K562 (cell line): ENCODE data around the gene CCDC97. TPM values are rescaled to one million over a fixed set of nuclear protein-coding genes. Genes with fewer than 3 reads are reported as not detected.

Experiments used
- ATAC-seq: fragments of 200-7000 bp; cut with Tn5 transposase; 3 replicates; pipeline ENCODE4 v1.9.1; 2020; ENCODE audit warnings: moderate library complexity
- BruUV-seq: library from RNA; stranded (reverse); fragments of 400-500 nt; replicated peaks from 2 replicates; lab custom pipeline; 2021; lab: Mats Ljungman, UMichigan
- CTCF ChIA-PET: fragments of 300-600 bp; formaldehyde crosslinking; extraction: SDS; loops from one replicate; lab custom pipeline; 2021; ENCODE audit warnings: low intra/inter-chr PET ratio; lab: Yijun Ruan, JAX
- POLR2A ChIA-PET: fragments of 300-600, 350-650 bp; sonication (Branson Sonifier 250); formaldehyde crosslinking; extraction: SDS; loops from one replicate; lab custom pipeline; 2021; ENCODE audit warnings: antibody characterized with exemption, inconsistent platforms; lab: Yijun Ruan, JAX
- DNase-seq, 4 experiments: peaks; one replicate each; pipeline versions ENCODE4 v3.0.0 to v3.0.0-alpha.2; 2011 to 2018; ENCODE audit warnings: low spot score in 3 of 4, mixed read lengths in 3 of 4; ENCODE audit errors: extremely low read depth in 1 of 4
- FAIRE-seq: peaks from 2 replicates; lab custom pipeline; 2011; peaks lifted over from hg19 to GRCh38; lab: Jason Lieb, UNC
- H2AFZ ChIP-seq: 2 replicates; pipeline ENCODE4 v1.6.0; 2011; ENCODE audit warnings: low read depth, low read length, control low read depth, inconsistent platforms
- H3K27ac ChIP-seq: fragments of 200-600 bp; 3 replicates; pipeline ENCODE4 v1.8.0; 2011; ENCODE audit warnings: low read depth, mild to moderate bottlenecking, control low read depth, inconsistent platforms, low read length, moderate library complexity, mixed read lengths; ENCODE audit errors: extremely low read depth
- H3K27me3 ChIP-seq, 2 experiments: fragments of 300-600 bp in 1 of 2; 2 replicates in 1 of 2; 3 replicates in 1 of 2; pipeline versions ENCODE4 v1.6.0 to v1.8.0; 2011; ENCODE audit warnings: inconsistent platforms in 2 of 2, low read length in 2 of 2, mild to moderate bottlenecking in 1 of 2, mixed read lengths in 1 of 2, moderate library complexity in 1 of 2; ENCODE audit not compliant: control insufficient read depth in 2 of 2, insufficient read depth in 2 of 2
- H3K36me3 ChIP-seq: fragments of 300-600 bp; 3 replicates; pipeline ENCODE4 v1.8.0; 2011; ENCODE audit warnings: mild to moderate bottlenecking, low read length, inconsistent platforms; ENCODE audit not compliant: control insufficient read depth, insufficient read depth
- H3K4me1 ChIP-seq, 2 experiments: fragments of 200-600 bp in 1 of 2; replicated peaks in 1 of 2; 2 replicates in 1 of 2; 3 replicates in 1 of 2; pipeline versions ENCODE4 v1.5.1 to v1.8.0; 2011; ENCODE audit warnings: inconsistent platforms in 2 of 2, low read length in 2 of 2, mild to moderate bottlenecking in 1 of 2, mixed read lengths in 1 of 2, moderate library complexity in 1 of 2; ENCODE audit not compliant: control insufficient read depth in 2 of 2, insufficient read depth in 2 of 2
- H3K4me2 ChIP-seq: 2 replicates; pipeline ENCODE4 v1.6.1; 2011; ENCODE audit warnings: low read length, control low read depth, inconsistent platforms, mixed read lengths; ENCODE audit not compliant: insufficient read depth
- H3K4me3 ChIP-seq: fragments of 200-600 bp; sonication (generic), shearing (Covaris generic); 2 replicates; pipeline ENCODE4 v1.5.1; 2016; ENCODE audit warnings: control low read depth, inconsistent platforms
- H3K79me2 ChIP-seq: fragments of 200-600 bp; 3 replicates; pipeline ENCODE4 v1.8.0; 2011; ENCODE audit warnings: low read length, inconsistent platforms; ENCODE audit not compliant: control insufficient read depth, insufficient read depth
- H3K9ac ChIP-seq, 2 experiments: 2 replicates each; pipeline versions ENCODE4 v1.6.0 to v1.6.1; 2011; ENCODE audit warnings: low read depth in 2 of 2, low read length in 2 of 2, control low read depth in 1 of 2, inconsistent platforms in 1 of 2, mild to moderate bottlenecking in 1 of 2, mixed read lengths in 1 of 2; ENCODE audit not compliant: insufficient read depth in 1 of 2
- H3K9me1 ChIP-seq: one replicate; pipeline ENCODE4 v1.6.0; 2011; ENCODE audit warnings: inconsistent platforms, mild to moderate bottlenecking, low read length, moderate library complexity; ENCODE audit not compliant: control insufficient read depth, insufficient read depth
- H3K9me3 ChIP-seq: replicated peaks from 2 replicates; pipeline ENCODE4 v1.5.1; 2011; ENCODE audit warnings: low read depth, low read length, inconsistent platforms; ENCODE audit not compliant: control insufficient read depth, insufficient read depth
- H4K20me1 ChIP-seq: replicated peaks from 2 replicates; pipeline ENCODE4 v1.6.1; 2011; ENCODE audit warnings: low read length, inconsistent platforms, mixed read lengths; ENCODE audit not compliant: control insufficient read depth, insufficient read depth
- GABPB1 ChIP-seq: sonication (generic); formaldehyde crosslinking; IDR thresholded peaks from 2 replicates; pipeline ENCODE4 v1.8.0; 2022; ENCODE audit warnings: mild to moderate bottlenecking, missing genetic modification reagents
- RBBP5 ChIP-seq: fragments of 200-600 bp; sonication (generic); IDR thresholded peaks from 2 replicates; pipeline ENCODE4 v1.6.1; 2012; ENCODE audit warnings: borderline replicate concordance, mild to moderate bottlenecking, low read length, control low read depth, inconsistent platforms; ENCODE audit not compliant: insufficient read depth, poor library complexity, severe bottlenecking
- RBM34 ChIP-seq: fragments of 200-400 bp; formaldehyde crosslinking; IDR thresholded peaks from 2 replicates; pipeline ENCODE4 v1.6.1; 2018; ENCODE audit warnings: low read length, borderline replicate concordance; ENCODE audit not compliant: insufficient read depth
- SUPT5H ChIP-seq: fragments of 450-650 bp; IDR thresholded peaks from 2 replicates; pipeline ENCODE4 v1.6.1; 2016
- XRCC3 ChIP-seq: fragments of 450-650 bp; IDR thresholded peaks from 2 replicates; pipeline ENCODE4 v1.6.1; 2017; ENCODE audit warnings: mild to moderate bottlenecking, moderate library complexity
- ZNF184 ChIP-seq: sonication (generic); formaldehyde crosslinking; IDR thresholded peaks from 2 replicates; pipeline ENCODE4 v1.5.0; 2020; ENCODE audit warnings: missing genetic modification reagents
- ZNF282 ChIP-seq: sonication (generic); formaldehyde crosslinking; IDR thresholded peaks from 2 replicates; pipeline ENCODE4 v1.8.1; 2023; ENCODE audit warnings: missing genetic modification reagents
- ZNF583 ChIP-seq: fragments of 250-450 bp; sonication (Bioruptor Pico); IDR thresholded peaks from 2 replicates; pipeline ENCODE4 v1.4.0; 2020
- ZNF766 ChIP-seq: fragments of 200-800 bp; sonication (Bioruptor generic); conservative IDR thresholded peaks from 2 replicates; pipeline ENCODE4 v1.6.1; 2016; ENCODE audit warnings: missing genetic modification characterization, missing compliant biosample characterization
- ZZZ3 ChIP-seq: fragments of 450-650 bp; IDR thresholded peaks from 2 replicates; pipeline ENCODE4 v1.6.1; 2016; ENCODE audit warnings: antibody characterized with exemption, mild to moderate bottlenecking, moderate library complexity
- whole genome bisulfite sequencing: fragments of 100-300 bp; shearing (Covaris generic); methylation state at CpG from one replicate; pipeline ENCODE4 v1.1.6; 2016; ENCODE audit warnings: low coverage, mixed read lengths; ENCODE audit not compliant: insufficient coverage; ENCODE audit errors: missing lambda C conversion rate; 5-methylcytosine and 5-hydroxymethylcytosine counted together
- in situ Hi-C: fragments of 300-500 bp; cut with MboI; formaldehyde crosslinking; loops from 4 replicates; pipeline ENCODE4 v1.15.0; 2018; ENCODE audit warnings: inconsistent platforms, mixed read lengths
- intact Hi-C: fragments of 100-400 bp; cut with micrococcal nuclease; formaldehyde crosslinking; loops from 2 replicates; pipeline ENCODE4 v1.14.2; 2022
- polyA plus RNA-seq, 8 experiments: library from polyadenylated mRNA; depleted of rRNA in 4 of 8; stranded (reverse) in 5 of 8; unstranded in 3 of 8; fragments of >200 nt; fragmentation: Nextera tagmentation in 2 of 8; fragmentation: Illumina TruSeq in 1 of 8; extraction: Ambion mirVana in 2 of 8; extraction: Trizol in 1 of 8; gene quantifications; 2 replicates each; pipeline versions ENCODE4 v1.2.1 to v1.2.3, GENCODE V29; 2011 to 2014; ENCODE audit warnings: inconsistent platforms in 1 of 8, missing spikeins in 1 of 8
- total RNA-seq, 7 experiments: library from RNA; depleted of rRNA in 6 of 7; stranded (reverse); fragments of >200 nt in 6 of 7; fragmentation: Illumina TruSeq in 2 of 7; extraction: Trizol in 2 of 7; gene quantifications; 2 replicates each; pipeline versions ENCODE4 v1.2.1 to v1.2.3, GENCODE V29; 2011 to 2021; ENCODE audit warnings: low replicate concordance in 1 of 7
- TF ChIP-seq, protein P1 (sequence below), 3 experiments: fragments of 200-800 bp in 1 of 3; fragments of 250-450 bp in 1 of 3; fragments of 450-650 bp in 1 of 3; sonication (Bioruptor Pico) in 1 of 3; sonication (Bioruptor generic) in 1 of 3; formaldehyde crosslinking in 1 of 3; IDR thresholded peaks; 2 replicates each; pipeline versions ENCODE4 v1.6.1 to v1.8.0; 2016 to 2022; ENCODE audit warnings: mild to moderate bottlenecking in 2 of 3, missing genetic modification characterization in 2 of 3, missing compliant biosample characterization in 1 of 3, moderate library complexity in 1 of 3
- TF ChIP-seq, protein P2 (sequence below): fragments of 450-650 bp; IDR thresholded peaks from 2 replicates; pipeline ENCODE4 v1.7.0; 2016; ENCODE audit warnings: borderline replicate concordance
- TF ChIP-seq, protein P3 (sequence below): sonication (generic); formaldehyde crosslinking; IDR thresholded peaks from 2 replicates; pipeline ENCODE4 v1.8.0; 2023; ENCODE audit warnings: mild to moderate bottlenecking, missing genetic modification reagents

CCDC97 gene
- total and polyA plus RNA-seq, 9 of the 15 experiments (the other 6 are each of a cell fraction or from before 2014, with no cell fraction given), result 0.60 to 16.5 (median 7.0) TPM

DNA sequence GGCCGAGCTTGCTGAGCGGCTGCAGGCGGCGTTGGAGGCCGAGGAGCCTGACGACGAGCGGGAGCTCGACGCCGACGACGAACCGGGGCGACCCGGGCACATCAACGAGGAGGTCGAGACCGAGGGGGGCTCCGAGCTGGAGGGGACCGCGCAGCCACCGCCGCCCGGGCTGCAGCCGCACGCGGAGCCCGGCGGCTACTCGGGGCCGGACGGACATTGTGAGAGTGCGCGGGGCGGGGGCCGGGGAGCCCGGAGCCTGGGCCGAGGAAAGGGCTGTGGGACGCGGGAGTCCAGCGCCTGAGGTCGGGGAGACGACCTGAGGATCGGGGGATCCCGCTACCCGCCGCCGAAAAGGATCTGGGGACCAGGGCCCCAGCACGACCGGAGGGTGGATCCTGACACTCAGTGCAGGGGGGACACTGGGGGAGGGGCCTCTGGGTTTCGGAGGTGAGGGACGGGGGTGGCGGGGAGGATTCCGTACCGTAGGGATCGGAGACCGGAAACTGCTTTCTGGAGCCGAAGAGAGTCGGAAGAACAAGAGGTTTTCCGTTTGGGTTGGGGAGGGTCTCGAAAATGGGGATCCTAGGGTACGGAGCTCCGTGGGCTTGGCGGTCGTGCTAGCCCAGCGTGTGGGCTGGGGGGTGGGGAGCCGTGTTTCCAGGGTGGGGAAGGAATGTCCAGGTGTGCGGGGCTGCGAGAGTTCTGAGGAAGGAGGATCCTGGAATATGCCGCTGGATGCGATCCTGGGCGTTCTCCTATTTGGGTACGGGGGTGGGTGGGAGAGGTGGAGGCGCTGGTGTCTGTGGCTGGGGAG is 45.2 kb upstream of the CCDC97 start:
- no peaks in the 10 kb centered on the region; the same call in 1 of the 2 replicates for H4K20me1 ChIP-seq
- in situ Hi-C loops, result loop anchor here (5.0 kb wide), 1 partner anchor 62 kb away; no protein-coding TSS in a partner anchor
- H3K27me3 ChIP-seq, result peaks cover 0 to 4% of the 10 kb centered on the region in 2 experiments; a peak in 1 of 5 replicates
- under 1% methylated on average over 53 of the region's 75 CpGs for WGBS
- peaks cover 11 to 31% of the 10 kb centered on the region in 2 experiments; a peak in 4 of 5 replicates for H3K4me1 ChIP-seq
- H3K79me2 ChIP-seq, result peaks cover 61% of the 10 kb centered on the region
- intact Hi-C loops, result loop anchor here (2.0 to 5.0 kb wide), 4 partner anchors 37 to 174 kb away; partner anchors contain the start of genes DMAC2 and TGFB1
- BruUV-seq, result no TSS peak
- POLR2A ChIA-PET, result interaction anchor here (0.6 to 3.0 kb wide), 19 partner anchors 8 to 457 kb away, joined by 3 to 16 read pairs (median 7); partner anchors contain the start of genes AXL and CYP2S1
- no peak for FAIRE-seq
- peak overlapping the region; percentile 99 for H3K27ac ChIP-seq
- H3K9me1 ChIP-seq, result no peaks in the 10 kb centered on the region
- peak overlapping the region; percentile 99 to 100 for H3K9ac ChIP-seq
- peak overlapping the region; percentile 91 for H3K4me2 ChIP-seq
- H3K4me3 ChIP-seq, result peak overlapping the region; percentile 94
- peaks cover 34% of the 10 kb centered on the region for H3K36me3 ChIP-seq
- H3K9me3 ChIP-seq, result no peaks in the 10 kb centered on the region
- H2AFZ ChIP-seq, result peak overlapping the region; percentile 69
- peak; percentile 66 to 74 (median 72) for DNase-seq
- CTCF ChIA-PET, result no interaction called here
- peak; percentile 11; the same call in 2 of the 3 replicates for ATAC-seq
- TF ChIP-seq ZNF184 (no peak), XRCC3 (no peak), ZNF583 (CRISPR knock-in tag) (no peak), GABPB1 (CRISPR knock-in tag) (no peak), RBBP5 (peak; percentile 60), SUPT5H (0 out of 2 replicates have a peak, but pooled peaks have one; percentile 42), ZNF282 (peak; percentile 94; the same call in 1 of the 2 replicates), ZNF766 (CRISPR knock-in tag) (peak; percentile 3; the same call in 1 of the 2 replicates), RBM34 (0 out of 2 replicates have a peak, but pooled peaks have one; percentile 62), ZZZ3 (no peak)
- TF ChIP-seq, protein P1, sequence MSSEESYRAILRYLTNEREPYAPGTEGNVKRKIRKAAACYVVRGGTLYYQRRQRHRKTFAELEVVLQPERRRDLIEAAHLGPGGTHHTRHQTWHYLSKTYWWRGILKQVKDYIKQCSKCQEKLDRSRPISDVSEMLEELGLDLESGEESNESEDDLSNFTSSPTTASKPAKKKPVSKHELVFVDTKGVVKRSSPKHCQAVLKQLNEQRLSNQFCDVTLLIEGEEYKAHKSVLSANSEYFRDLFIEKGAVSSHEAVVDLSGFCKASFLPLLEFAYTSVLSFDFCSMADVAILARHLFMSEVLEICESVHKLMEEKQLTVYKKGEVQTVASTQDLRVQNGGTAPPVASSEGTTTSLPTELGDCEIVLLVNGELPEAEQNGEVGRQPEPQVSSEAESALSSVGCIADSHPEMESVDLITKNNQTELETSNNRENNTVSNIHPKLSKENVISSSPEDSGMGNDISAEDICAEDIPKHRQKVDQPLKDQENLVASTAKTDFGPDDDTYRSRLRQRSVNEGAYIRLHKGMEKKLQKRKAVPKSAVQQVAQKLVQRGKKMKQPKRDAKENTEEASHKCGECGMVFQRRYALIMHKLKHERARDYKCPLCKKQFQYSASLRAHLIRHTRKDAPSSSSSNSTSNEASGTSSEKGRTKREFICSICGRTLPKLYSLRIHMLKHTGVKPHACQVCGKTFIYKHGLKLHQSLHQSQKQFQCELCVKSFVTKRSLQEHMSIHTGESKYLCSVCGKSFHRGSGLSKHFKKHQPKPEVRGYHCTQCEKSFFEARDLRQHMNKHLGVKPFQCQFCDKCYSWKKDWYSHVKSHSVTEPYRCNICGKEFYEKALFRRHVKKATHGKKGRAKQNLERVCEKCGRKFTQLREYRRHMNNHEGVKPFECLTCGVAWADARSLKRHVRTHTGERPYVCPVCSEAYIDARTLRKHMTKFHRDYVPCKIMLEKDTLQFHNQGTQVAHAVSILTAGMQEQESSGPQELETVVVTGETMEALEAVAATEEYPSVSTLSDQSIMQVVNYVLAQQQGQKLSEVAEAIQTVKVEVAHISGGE (CRISPR knock-in tag; IDR thresholded peaks at IDR 0.05), result peak in 2 of 3 experiments; percentile 21 to 42; a peak in 1 of 6 replicates
- TF ChIP-seq, protein P2, sequence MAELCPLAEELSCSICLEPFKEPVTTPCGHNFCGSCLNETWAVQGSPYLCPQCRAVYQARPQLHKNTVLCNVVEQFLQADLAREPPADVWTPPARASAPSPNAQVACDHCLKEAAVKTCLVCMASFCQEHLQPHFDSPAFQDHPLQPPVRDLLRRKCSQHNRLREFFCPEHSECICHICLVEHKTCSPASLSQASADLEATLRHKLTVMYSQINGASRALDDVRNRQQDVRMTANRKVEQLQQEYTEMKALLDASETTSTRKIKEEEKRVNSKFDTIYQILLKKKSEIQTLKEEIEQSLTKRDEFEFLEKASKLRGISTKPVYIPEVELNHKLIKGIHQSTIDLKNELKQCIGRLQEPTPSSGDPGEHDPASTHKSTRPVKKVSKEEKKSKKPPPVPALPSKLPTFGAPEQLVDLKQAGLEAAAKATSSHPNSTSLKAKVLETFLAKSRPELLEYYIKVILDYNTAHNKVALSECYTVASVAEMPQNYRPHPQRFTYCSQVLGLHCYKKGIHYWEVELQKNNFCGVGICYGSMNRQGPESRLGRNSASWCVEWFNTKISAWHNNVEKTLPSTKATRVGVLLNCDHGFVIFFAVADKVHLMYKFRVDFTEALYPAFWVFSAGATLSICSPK, result no peak
- TF ChIP-seq, protein P3, sequence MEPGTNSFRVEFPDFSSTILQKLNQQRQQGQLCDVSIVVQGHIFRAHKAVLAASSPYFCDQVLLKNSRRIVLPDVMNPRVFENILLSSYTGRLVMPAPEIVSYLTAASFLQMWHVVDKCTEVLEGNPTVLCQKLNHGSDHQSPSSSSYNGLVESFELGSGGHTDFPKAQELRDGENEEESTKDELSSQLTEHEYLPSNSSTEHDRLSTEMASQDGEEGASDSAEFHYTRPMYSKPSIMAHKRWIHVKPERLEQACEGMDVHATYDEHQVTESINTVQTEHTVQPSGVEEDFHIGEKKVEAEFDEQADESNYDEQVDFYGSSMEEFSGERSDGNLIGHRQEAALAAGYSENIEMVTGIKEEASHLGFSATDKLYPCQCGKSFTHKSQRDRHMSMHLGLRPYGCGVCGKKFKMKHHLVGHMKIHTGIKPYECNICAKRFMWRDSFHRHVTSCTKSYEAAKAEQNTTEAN (CRISPR knock-in tag), result peak; percentile 54; the same call in 1 of the 2 replicates
